ENCODE data around the gene PPP2R1B. TPM values are rescaled to one million over a fixed set of nuclear protein-coding genes. Genes with fewer than 3 reads are reported as not detected.

The PPP2R1B gene
- total and polyA plus RNA-seq, 2 donors (not counting 3 experiments of a cell fraction or from before 2014, with no cell fraction given) = 18.0 to 50.8 TPM

DNA sequence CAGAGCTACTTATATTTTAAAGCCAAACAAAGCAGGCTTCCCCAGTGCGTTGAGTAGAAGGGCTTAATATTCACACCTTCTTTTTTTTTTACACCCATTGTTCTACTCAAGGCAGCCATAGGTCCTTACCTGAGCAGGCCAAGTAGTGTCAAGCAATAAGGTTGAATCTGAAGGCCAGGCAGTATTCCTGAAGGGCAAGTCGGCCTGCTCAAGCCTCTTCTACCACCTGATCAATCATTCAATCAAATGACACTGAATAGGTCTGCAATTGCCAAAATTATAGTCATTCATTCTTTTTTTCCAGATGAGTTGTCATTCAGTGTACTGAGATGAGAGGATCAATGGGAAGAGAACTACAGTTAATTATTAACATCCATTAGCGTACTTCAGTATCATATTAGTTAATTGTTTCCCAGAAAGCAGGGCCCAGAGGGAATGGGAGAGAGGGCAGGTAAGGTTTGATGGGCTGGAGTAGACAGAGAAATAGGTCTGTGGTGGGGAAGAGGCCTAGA lies 11.9 kb upstream of the PPP2R1B start:
- no peak overlapping the region for H3K9ac ChIP-seq (replicated peaks; ENCODE audit: extremely low read depth, insufficient read depth, low read length)
- H3K27me3 ChIP-seq (ENCODE audit: control insufficient read depth in 2 of 2, insufficient read depth in 2 of 2, low read length in 2 of 2) = no peaks in the 10 kb centered on the region
- H2AFZ ChIP-seq (ENCODE audit: low read depth, low read length) = no peak overlapping the region
- H3K4me1 ChIP-seq (ENCODE audit: control insufficient read depth, extremely low read depth, insufficient read depth, low read length) = no peaks in the 10 kb centered on the region
- dilution Hi-C loops (cut with MboI; ENCODE audit: extremely low pct_ligation_motif_present, low sequenced_read_pairs) (no loop called here), intact Hi-C loops (cut with micrococcal nuclease) (no loop called here)
- DNase-seq (ENCODE audit: low read depth, low spot score) (no peak), FAIRE-seq (no peak)
- TF ChIP-seq EZH2 (IDR thresholded peaks at IDR 0.05; ENCODE audit: borderline replicate concordance, low read depth, low read length, severe bottlenecking) = no peak
- no peak for TF ChIP-seq CTCF (IDR thresholded peaks at IDR 0.05; ENCODE audit: extremely low read depth in 1 of 2, insufficient read depth in 1 of 2, low read depth in 1 of 2, low read length in 2 of 2)
- TF ChIP-seq FOS (IDR thresholded peaks at IDR 0.05; ENCODE audit: borderline replicate concordance, insufficient read depth, low read length) = no peak
- no peak for TF ChIP-seq POLR2A (IDR thresholded peaks at IDR 0.05; ENCODE audit: low read depth, low read length)
- no peak for TF ChIP-seq GATA2 (IDR thresholded peaks at IDR 0.05; ENCODE audit: insufficient read depth, insufficient read length, low read depth, low read length)
- TF ChIP-seq, protein P1, sequence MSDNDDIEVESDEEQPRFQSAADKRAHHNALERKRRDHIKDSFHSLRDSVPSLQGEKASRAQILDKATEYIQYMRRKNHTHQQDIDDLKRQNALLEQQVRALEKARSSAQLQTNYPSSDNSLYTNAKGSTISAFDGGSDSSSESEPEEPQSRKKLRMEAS (IDR thresholded peaks at IDR 0.05; ENCODE audit: insufficient read depth, insufficient read length) = no peak
- no peaks in the 10 kb centered on the region for H3K9me1 ChIP-seq (replicated peaks; ENCODE audit: control insufficient read depth, extremely low read depth, insufficient read depth, low read length)
- ChIA-PET CTCF (interaction anchor here (0.8 to 4.2 kb wide), 29 partner anchors 8 to 218 kb away, joined by 3 to 82 read pairs (median 7); partner anchors contain the start of gene PPP2R1B), POLR2A (no interaction called here)
- no peaks in the 10 kb centered on the region for H3K9me3 ChIP-seq (replicated peaks; ENCODE audit: control insufficient read depth, insufficient read depth, low read length)
- no peaks in the 10 kb centered on the region for H3K79me2 ChIP-seq (ENCODE audit: control insufficient read depth, insufficient read depth, low read length)
- BruUV-seq (replicated peaks) = no TSS peak
- no peak overlapping the region for H3K4me3 ChIP-seq (replicated peaks in 1 of 3; ENCODE audit: insufficient read depth in 1 of 3, low read depth in 1 of 3, low read length in 3 of 3)
- H3K4me2 ChIP-seq (ENCODE audit: insufficient read depth, low read length) = no peak overlapping the region
- no peaks in the 10 kb centered on the region for H3K36me3 ChIP-seq (ENCODE audit: control insufficient read depth in 2 of 2, extremely low read depth in 1 of 2, insufficient read depth in 2 of 2, low read length in 2 of 2)
- no peaks in the 10 kb centered on the region for H4K20me1 ChIP-seq (replicated peaks; ENCODE audit: control insufficient read depth, extremely low read depth, insufficient read depth, low read length)
- H3K27ac ChIP-seq (ENCODE audit: insufficient read depth, low read depth, low read length) = no peak overlapping the region
